Measurements from ENCODE around the gene SFXN4. TPM values are rescaled to one million over a fixed set of nuclear protein-coding genes. Genes with fewer than 3 reads are reported as not detected.

SFXN4 gene
- total and polyA plus RNA-seq, 2 of the 13 experiments (the other 11 are each of a cell fraction or from before 2014, with no cell fraction given), result 47.7 to 64.9 TPM

DNA sequence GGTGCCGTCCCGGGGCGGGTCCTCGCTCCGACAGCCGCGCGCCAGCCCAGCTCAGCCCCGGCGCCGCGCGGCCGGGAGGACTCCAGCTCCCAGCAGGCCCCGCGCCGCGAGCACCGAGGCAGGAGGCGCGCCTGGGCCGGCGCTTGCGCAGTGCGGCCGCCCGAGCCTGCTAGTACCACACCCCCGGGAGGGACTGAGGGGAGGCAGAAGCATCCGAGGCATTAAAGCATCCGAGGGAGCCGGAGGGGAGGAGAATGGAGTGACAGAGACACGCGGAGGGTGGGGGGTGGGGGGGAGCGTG lies 41.8 kb upstream of the SFXN4 start, which contains the start of gene GRK5 (continued):
- TF ChIP-seq CC2D1A (CRISPR knock-in tag; IDR thresholded peaks at IDR 0.05) (no peak), NFKB2 (CRISPR knock-in tag; IDR thresholded peaks at IDR 0.05; ENCODE audit: borderline replicate concordance) (no peak), ZFX (CRISPR knock-in tag; IDR thresholded peaks at IDR 0.05; ENCODE audit: low read depth) (no peak; the same call in 1 of the 2 replicates), MTF1 (CRISPR knock-in tag; IDR thresholded peaks at IDR 0.05) (no peak), DDIT3 (CRISPR knock-in tag; IDR thresholded peaks at IDR 0.05) (no peak), ZNF331 (CRISPR knock-in tag; IDR thresholded peaks at IDR 0.05) (peak; percentile 26; the same call in 1 of the 2 replicates), DZIP1 (CRISPR knock-in tag; IDR thresholded peaks at IDR 0.05) (no peak), PLRG1 (conservative IDR thresholded peaks at IDR 0.05) (no peak), ZNF460 (CRISPR knock-in tag; IDR thresholded peaks at IDR 0.05; ENCODE audit: borderline replicate concordance) (no peak), MBD4 (IDR thresholded peaks at IDR 0.05; ENCODE audit: borderline replicate concordance, low read length) (no peak), IKZF1 (IDR thresholded peaks at IDR 0.05) (no peak), RCOR2 (CRISPR knock-in tag; IDR thresholded peaks at IDR 0.05) (no peak), ZNF143 (CRISPR knock-in tag; IDR thresholded peaks at IDR 0.05) (peak; percentile 86), HDAC6 (IDR thresholded peaks at IDR 0.05; ENCODE audit: low read depth, low read length) (no peak), RBM39 (IDR thresholded peaks at IDR 0.05; ENCODE audit: low read depth, low read length, poor library complexity, severe bottlenecking) (no peak), HOXA5 (CRISPR knock-in tag; IDR thresholded peaks at IDR 0.05) (no peak), POLR2AphosphoS2 (IDR thresholded peaks at IDR 0.05; ENCODE audit: low read depth, low read length) (no peak), HOXA7 (CRISPR knock-in tag; IDR thresholded peaks at IDR 0.05) (no peak), ZNF382 (CRISPR knock-in tag; IDR thresholded peaks at IDR 0.05; ENCODE audit: borderline replicate concordance) (no peak), BRD4 (CRISPR knock-in tag; IDR thresholded peaks at IDR 0.05) (no peak), EP300 (IDR thresholded peaks at IDR 0.05; ENCODE audit: low read depth in 2 of 2, low read length in 2 of 2) (no peak), EP300 (CRISPR knock-in tag; IDR thresholded peaks at IDR 0.05; ENCODE audit: borderline replicate concordance) (no peak), NR0B2 (CRISPR knock-in tag; IDR thresholded peaks at IDR 0.05) (no peak)
- TF ChIP-seq, protein P1, sequence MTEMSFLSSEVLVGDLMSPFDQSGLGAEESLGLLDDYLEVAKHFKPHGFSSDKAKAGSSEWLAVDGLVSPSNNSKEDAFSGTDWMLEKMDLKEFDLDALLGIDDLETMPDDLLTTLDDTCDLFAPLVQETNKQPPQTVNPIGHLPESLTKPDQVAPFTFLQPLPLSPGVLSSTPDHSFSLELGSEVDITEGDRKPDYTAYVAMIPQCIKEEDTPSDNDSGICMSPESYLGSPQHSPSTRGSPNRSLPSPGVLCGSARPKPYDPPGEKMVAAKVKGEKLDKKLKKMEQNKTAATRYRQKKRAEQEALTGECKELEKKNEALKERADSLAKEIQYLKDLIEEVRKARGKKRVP (CRISPR knock-in tag; IDR thresholded peaks at IDR 0.05), result no peak
- TF ChIP-seq, protein P2, sequence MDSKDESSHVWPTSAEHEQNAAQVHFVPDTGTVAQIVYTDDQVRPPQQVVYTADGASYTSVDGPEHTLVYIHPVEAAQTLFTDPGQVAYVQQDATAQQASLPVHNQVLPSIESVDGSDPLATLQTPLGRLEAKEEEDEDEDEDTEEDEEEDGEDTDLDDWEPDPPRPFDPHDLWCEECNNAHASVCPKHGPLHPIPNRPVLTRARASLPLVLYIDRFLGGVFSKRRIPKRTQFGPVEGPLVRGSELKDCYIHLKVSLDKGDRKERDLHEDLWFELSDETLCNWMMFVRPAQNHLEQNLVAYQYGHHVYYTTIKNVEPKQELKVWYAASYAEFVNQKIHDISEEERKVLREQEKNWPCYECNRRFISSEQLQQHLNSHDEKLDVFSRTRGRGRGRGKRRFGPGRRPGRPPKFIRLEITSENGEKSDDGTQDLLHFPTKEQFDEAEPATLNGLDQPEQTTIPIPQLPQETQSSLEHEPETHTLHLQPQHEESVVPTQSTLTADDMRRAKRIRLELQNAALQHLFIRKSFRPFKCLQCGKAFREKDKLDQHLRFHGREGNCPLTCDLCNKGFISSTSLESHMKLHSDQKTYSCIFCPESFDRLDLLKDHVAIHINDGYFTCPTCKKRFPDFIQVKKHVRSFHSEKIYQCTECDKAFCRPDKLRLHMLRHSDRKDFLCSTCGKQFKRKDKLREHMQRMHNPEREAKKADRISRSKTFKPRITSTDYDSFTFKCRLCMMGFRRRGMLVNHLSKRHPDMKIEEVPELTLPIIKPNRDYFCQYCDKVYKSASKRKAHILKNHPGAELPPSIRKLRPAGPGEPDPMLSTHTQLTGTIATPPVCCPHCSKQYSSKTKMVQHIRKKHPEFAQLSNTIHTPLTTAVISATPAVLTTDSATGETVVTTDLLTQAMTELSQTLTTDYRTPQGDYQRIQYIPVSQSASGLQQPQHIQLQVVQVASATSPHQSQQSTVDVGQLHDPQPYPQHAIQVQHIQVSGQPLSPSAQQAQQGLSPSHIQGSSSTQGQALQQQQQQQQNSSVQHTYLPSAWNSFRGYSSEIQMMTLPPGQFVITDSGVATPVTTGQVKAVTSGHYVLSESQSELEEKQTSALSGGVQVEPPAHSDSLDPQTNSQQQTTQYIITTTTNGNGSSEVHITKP (CRISPR knock-in tag; IDR thresholded peaks at IDR 0.05; ENCODE audit: low read depth), result no peak
